T follicular helper cell (primary cell): Measurements from ENCODE around the gene COPS8.

ENCODE experiments used
- DNase-seq: peaks from one replicate; pipeline ENCODE4 v3.0.0-alpha.2; 2020; ENCODE audit warnings: low read depth

Gene COPS8

DNA sequence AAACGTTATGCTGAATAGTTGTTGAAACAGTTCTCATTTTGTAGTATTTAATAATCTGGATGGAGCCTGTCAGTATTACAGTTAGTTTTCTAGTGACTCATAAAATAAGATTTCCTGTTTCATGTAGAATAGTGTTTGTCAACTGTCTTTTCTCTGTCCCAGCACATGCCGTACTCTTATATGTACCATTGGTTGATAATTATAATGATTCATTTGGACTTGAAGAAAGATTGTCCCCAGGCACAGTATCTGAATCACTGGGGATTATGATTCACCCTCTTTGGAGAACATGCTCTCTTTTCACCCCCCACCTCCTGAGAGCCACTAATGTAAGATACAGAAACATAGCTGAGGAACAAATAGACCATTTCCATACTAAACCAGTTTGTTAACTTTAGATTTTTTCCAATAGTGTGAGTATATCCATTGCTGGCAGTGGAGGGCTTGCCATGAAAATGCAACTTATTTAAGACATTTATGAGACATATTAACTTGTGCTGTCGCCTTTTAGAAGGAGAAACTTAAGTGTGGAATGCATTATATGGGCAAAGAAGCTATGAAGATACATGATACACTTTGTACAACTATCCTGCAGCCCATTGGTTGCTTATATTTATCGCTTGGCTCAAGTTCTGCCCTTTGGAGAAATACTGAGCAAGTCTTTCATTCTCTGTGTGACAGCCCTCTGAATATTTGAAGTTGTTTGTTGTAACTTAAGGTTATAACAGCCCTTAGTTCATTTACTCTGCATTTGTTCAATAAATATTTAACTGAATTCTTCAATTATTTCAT is 12.4 kb downstream of the COPS8 start:
- no peak for DNase-seq

DNA sequence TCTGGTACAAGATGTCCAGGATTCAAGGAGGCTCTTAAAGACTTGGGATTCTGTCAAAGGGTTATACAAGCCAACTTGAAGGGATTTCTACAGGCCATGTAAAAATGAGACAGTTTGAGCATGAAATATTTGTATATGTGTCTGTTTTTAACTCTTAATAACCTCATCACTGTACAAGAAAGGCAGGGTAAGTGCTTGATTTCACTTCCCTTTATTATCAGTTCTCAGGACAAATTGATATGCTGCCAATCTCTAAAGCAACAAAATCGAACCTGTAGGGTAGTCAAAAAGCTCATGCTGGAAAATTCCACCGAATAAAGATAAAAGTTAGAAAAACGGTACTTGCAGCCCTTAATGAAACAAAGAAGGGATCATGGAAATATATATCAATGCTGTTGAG is 14.1 kb downstream of the COPS8 start:
- no peak for DNase-seq

DNA sequence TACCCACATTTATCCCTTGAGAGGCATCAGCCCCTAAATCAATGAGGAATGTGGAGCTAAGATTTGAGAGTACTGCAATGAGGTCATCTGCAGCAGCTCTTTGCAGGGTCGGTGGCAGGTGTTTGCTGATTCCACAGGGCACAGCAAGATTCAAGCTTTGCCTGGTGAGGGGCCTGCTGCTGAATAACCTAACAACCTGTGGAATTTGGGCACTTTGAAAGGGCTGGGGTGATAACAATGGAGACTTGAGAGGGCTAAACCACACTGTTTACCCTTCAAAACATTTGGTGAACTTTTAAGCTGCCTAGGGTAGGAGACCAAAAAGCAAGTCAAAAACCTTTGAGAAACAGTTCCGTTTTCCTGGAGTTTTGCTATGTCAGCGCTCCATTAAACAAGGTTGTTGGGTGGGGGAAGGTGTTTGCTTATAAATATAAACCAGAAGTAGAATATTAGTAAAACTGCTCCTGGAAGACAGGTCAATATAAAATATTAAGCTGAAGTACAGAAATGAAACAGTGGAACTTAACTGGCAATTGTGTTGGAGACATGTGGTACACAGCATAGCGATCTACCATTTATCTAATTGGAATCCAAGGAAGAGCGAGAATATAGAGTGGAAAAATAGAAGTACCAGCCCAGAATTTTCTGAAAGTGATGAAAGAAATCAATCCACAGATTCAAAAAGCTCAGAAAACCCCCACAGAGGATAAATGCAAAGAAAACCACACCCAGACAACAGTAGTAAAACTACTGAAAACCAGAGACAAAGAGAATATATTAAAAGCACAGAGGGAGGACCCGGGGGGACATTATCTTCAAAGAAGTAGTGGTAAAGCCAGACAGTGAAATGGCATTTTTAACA is 15.7 kb downstream of the COPS8 start:
- DNase-seq, result no peak

DNA sequence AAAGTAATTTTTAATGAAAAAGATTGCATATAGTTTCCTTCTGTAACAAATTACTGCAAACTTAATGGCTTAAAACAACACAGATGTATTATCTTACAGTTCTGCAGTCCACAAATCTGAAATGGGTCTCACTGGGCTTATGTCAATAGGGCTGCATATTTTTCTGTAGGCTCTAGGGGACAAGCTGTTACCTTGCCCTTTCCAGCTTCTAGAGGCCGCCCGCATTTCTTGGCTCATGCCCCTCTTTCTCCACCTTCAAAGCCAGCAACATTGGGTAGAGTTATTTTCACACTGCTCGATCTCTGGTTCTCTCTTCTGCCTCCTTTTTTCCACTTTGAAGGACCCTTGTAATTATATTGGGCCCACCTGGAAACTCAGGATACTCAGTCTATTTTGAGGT is 16.7 kb downstream of the COPS8 start:
- DNase-seq, result no peak

DNA sequence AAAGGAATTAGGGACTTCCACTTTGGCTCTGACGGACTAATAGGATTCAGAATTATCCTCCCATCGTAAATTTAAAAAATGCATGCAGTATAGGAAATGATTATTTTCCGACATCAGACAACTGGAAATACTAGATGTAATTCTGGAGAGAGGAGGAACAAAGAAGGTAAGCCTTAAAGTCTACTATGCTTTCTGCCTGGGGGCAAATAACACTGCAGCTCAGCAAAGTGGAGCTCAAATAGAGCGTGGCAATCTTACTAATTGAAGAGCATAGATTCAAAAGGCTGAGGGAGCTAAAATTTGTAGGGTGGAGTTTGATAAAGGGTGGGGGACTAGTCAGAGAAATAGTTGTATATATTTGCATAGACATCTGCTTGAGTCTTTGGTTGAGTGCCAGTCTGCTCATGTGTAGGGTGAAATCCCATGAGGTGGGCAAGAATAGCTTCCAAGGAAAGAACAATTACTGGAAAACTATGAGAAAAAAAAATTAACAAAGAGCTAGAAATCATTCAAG is 23.8 kb downstream of the COPS8 start:
- DNase-seq, result no peak

DNA sequence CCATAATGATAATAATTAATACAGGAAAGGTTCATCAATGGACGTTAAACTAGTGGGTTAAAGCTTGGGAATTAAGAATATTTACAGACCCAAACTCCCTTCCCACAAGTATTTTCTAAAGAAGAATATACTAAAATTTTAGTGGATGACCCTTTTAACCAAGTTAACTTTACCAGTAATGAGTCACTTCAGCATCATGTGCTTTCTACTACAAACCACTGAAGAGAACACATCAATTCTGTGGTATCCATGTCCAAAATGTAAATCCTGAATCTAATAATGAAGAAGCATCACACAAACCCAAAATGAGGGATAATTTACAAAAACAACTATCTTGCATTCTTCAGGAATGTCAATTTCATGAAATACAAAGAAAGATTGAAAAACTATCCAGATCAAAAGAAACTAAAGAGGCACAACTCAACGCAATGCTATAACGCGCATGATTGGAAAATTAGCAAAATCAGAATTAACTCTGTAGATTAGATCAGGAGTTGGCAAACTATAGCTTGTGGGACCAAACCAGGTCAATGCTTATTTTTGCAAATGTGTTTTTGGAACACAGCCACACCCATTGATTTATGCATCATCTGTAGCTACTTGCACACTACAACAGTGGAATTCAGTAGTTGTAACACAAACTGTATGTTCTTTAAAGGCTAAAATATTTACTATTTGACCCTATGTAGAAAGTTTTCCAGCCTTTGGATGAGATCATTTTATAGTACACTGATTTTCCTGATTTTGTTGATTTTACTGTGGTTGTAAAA is 27.5 kb downstream of the COPS8 start:
- DNase-seq, result no peak

DNA sequence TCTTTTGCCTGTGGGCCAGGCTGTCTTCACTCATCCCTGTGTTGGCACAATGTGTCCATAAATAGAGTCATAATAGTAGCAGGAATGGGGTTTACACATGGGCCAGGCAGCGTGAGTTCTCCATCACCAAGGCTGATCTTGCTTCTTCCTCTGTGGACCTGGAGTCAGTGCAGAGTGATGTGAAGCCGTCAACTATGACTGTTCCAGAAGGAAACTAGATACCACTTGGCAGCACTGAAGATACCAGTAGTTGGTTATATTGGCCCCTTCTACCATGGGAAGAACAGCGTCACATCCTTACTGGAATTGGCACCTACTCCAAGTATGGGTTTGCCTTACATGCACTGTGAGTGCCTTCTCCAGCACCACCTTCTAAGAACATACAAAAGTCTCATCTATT is 30.2 kb downstream of the COPS8 start:
- no peak for DNase-seq

DNA sequence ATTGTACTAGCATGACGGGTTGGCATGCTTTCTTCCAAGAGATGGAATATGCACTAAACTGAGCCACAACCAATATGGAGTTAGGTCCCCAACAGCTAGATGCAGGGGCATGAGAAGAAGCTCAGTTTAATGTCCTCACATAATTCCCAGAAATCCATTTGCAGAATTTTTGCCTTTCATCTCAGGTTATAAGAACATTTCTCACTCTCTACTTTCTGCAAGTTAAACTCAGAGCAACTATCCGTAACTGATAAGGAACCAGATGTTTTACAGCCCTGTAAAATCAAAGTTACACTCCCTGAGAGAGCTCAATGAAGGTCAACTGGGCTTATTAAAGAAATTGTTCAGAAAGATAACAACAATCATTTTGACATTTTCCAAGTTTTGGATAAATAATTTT is 30.7 kb downstream of the COPS8 start:
- no peak for DNase-seq

DNA sequence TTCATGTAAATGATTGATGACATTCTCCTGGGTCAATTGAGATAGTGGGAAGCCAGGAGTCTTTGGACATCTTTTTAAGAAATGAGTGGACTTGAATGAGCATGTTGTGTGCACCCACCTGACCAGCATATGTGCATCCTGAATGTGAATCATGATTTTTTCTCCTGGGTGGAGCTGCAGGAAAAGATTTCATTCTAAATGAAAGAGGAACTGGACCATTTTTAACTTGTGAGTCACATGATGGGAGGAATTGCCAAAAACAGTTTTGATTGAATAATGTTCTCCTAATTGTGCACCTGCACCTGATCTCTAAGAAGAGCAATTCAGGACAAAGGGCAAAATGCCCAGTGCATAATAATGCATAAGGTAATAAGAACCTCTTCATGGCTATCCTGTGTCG is 32.3 kb downstream of the COPS8 start:
- no peak for DNase-seq

DNA sequence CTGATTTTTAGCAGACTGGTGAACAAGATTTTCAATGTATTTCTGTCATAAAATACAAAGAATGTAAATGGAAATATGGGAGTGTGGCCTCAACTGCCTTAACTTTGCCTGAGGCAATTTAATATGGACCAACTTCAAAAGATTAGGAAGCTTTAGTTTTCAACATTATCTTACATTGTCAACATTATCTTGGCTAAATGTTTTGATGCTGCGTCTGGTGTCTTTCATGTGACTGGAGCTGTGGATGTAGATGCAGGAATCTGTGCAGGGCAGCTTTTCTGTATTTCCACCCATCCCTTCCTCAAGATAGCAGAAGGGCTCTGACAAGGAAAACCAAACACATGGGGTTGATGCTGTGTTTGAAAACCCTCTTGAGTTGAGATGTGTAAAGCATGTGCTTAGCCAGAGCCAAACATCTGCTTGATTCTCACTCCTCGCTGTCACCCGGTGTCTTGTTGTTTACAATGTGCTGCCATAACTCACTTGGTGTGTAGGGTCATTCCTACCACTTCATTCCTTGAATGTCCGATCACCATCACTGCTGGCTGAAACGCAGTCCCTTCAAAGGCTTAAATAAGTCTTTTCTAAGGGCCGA is 33.0 kb downstream of the COPS8 start:
- DNase-seq, result no peak

DNA sequence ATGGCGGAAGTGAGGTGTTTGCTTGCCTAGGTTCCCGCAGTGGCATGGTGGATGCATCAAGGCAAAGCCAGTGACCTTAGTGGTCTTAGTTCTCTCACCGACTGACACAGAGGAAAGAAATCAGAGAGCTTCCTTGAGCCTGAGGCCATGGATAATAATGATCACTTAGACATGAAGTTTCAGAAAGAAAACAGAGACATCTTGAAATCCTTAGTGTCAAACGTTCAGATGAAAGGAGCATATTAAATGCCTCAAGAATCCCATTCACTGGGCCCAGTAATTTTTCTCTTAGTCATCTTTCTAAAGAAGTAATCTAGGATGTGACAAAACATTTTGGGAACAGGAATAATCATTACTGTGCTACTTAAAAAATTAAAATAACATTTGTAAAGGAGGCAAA is 35.2 kb downstream of the COPS8 start:
- DNase-seq, result no peak

DNA sequence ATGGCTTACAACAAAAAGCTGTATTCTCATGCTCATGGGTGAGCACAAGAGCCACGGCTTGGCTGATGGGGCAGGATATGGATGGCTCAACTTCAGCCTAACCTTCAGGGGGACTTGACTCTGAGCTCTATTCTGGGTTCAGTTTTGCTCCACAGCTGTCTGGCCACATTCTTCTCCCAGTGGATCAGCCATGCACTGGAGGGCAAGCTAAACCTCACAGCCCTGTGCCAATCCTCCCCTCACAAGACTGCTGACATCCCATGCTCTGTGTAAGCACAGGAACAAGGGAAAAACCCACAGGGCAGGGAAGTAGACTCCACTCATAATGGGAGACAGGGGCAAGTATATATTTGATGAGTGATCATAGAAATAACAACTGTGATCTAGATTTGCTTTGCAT is 35.6 kb downstream of the COPS8 start:
- DNase-seq, result no peak

DNA sequence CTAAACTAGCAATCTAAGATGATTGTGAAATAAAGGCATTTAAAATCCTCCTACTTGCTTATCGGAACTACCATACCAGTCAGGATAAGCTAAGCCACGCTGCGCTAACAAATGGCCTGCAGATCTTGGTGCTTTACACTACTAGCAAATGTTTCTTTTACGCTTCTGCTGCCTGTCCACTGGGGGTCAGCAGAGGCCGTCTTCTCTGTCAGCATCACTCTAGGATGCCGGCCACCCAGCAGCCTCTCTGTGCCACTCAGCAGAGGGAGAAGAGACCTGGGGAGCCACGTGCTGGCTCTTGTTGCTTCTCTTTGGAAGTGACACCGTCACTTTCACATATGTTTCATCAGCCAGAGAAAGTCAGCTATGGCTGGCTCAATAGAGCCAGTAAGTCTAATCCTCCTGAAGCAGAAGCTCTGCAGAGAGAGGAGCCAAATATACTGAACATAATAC is 36.6 kb downstream of the COPS8 start:
- no peak for DNase-seq

DNA sequence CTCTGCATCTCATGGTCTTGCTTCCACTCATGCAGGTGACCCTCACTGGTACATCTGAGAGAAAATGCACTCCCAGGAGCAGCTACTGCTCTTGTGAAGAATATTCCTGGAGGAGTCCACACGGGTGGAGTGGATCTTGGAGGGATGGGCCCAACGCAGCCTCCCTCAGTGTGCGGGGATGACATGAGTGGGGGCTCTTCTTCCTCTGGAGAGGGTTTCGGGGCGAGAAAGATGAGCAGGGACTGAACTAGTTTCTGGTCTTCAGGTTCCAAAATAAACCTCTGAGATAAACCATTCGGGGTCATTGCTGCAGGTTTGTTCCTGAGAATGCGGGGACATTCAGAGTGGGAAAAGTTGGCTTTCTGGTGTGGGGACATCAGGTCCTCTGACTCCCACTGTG is 39.1 kb downstream of the COPS8 start:
- DNase-seq, result no peak

DNA sequence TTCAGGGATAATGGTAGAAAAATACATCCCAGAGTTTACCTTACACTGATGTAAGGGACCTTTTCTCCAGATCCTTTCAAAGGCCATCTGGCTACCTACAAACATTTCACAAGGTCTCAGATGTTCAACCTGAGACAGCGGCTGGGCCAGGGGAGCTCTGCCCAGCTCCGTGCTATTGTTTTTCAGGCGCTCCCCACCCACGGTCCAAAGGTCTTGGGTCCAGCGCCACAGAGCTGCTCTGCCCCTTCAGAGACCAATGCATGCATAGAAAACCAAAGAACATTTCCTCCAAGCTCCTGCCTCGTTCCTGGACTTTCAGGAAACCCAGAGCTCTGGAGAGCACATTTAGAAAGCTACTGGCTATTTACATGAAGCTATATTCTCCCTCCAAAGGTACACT is 40.3 kb downstream of the COPS8 start:
- DNase-seq, result no peak

DNA sequence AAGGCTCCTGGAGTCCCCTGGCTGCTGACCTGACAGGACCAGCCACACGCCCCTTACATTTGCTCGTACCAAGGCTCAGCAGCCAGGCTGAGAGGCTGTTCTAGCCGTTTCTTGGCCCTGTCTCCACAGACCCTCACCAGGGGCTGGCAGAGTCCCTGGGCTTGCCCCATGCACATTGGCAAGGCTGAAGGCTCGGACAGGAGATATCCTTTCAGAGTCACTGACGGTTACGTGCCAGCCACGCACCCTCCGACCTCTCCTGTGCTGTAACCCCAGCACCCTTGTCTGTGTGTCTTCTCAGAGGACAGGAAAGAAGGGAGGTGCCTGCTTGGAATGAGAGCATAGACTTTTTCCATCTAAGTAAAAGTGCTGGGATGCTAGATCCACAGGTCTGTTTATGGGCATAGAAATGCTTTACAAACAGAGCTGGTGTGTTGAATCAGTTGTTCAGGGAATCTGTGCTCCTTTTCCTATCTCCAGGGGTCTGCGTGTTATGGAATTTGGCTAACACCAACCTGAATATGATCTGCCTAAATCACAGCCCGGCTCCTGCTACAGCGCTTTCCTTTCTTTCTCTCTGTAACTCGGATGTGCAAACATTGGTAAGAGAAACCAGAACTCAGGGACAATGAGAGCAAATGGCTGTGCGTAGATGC is 41.0 kb downstream of the COPS8 start:
- DNase-seq, result no peak

DNA sequence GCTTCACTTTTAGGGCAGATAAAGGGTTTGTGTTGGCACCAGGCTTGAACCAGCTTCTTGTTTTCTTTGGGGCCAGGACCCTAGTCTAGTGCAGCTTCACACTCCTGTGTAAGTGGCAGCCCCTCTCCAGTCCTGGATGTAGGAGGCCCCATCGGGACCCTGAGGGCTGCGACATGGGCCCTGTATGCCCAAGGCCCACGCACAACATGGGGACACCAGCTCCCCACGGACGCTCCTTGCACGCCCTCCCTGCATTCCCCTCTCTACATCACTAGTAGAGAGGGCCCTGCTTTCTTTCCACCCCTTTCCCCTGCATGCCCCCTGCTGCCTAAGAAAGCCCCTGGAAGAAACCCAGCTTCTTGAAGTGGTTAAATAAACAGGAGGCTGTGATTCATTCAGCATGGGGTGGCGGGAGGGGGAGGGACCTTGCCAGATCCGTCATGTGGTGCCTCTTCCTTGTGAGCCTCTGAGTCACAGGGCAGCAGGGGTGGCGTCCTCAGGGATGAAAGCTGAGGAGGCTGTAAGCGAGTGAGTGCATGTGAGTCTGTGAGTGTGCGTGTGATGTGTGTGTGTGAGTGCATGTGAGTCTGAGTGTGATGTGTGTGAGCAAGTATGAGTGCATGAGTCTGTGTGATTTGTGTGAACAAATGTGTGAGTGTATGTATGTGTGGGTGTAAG is 42.5 kb downstream of the COPS8 start:
- DNase-seq, result no peak

DNA sequence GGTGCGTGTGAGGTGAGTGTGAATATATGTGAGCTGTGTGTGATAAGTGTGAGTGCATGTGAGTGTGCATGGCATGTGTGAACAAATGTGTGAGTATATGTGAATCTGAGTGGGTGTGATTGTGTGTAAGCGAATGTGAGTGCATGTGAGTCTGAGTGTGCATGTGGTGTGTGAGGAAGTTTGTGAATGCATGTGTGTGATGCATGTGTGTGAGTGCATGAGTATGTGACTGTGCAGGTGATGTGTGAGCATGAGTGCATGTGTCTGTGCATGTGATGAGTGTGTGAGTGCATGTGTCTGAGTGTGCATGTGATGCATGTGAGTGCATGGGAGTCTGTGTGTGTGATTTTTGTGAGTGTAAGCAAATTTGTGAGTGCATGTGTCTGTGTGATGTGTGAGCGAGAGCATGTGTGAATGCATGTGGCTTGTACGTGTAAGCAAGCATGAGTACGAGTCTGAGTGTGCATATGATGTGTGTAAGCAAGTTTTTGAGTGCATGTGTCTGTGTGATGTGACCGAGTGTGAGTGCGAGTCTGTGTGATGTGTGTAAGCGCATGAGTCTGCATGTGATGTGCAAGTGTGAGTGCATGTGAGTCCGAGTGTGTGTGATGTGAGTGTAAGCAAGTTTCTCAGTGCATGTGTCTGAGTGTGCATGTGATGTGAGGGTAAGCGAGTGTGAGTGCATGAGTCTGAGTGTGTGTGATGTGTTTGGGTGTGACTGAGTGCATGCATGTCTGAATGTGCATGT is 43.3 kb downstream of the COPS8 start:
- no peak for DNase-seq

DNA sequence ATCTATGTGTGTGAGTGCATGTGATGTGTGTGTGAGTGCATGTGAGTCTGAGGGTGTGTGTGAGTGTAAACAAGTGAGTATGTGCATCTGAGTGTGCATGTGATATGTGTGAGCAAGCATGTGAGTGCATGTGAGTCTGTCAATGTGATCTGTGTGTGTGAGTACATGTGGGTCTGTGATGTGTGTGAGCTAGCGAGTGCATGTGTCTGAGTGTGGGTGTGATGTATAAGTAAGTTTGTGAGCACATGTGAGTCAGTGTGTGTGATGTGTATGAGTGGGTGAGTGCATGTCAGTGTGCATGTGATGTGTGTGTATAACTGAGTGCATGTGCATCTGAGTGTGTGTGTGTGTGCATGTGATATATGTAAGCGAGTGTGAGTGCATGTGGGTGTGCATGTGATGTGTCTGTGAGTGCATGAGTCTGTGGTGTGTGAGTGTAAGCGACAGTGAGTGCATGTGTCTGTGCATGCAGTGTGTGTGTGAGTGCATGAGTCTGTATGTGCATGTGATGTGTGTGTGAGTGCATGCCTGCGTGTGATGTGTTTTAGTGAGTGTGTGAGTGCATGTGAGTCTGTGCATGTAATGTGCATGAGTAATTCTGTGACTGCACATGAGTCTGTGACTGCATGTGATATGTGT is 44.1 kb downstream of the COPS8 start:
- no peak for DNase-seq
